Measurements from ENCODE around the gene LKAAEAR1.
"Not testable (repeated sequence)": the region's sequence is repeated elsewhere in the genome, so short reads cannot be mapped to it uniquely, and the experiment has no call there.

LKAAEAR1 gene

DNA sequence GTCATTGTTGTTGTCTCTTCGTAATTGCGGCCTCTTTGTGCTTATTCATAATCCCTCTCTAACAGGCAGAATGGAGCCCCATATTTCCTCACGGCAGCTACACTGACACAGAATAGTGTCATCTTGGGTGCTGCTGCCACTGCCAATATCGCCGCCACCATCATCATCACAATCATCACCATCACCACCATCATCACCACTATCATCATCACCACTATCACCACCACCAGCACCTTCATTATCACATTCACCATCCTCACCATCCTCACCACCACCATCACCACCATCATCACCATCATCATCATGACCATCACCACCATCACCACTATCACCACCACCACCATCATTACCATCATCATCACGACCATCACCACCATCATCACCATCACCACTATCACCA, 12.3 kb upstream of the LKAAEAR1 start:
- Histone ChIP-seq H3K4me3 (ENCODE audit: low read depth in 1 of 2, low read length in 2 of 2) (no peak overlapping the region), H3K4me1 (ENCODE audit: control insufficient read depth in 1 of 2, insufficient read depth in 2 of 2, low read length in 2 of 2) (no peaks in the 10 kb centered on the region), H3K27ac (ENCODE audit: low read depth, low read length) (no peak overlapping the region), H3K9ac (ENCODE audit: low read depth in 1 of 2, low read length in 2 of 2) (no peak overlapping the region), H3K27me3 (ENCODE audit: control insufficient read depth in 1 of 2, insufficient read depth in 2 of 2, low read length in 2 of 2) (peaks cover 13 to 19% of the 10 kb centered on the region in 2 donors), H3K36me3 (ENCODE audit: control insufficient read depth in 1 of 2, insufficient read depth in 2 of 2, low read length in 2 of 2) (peaks cover 0 to 3% of the 10 kb centered on the region in 2 donors), H3K9me3 (ENCODE audit: control insufficient read depth in 1 of 2, low read length in 2 of 2) (no peaks in the 10 kb centered on the region)

DNA sequence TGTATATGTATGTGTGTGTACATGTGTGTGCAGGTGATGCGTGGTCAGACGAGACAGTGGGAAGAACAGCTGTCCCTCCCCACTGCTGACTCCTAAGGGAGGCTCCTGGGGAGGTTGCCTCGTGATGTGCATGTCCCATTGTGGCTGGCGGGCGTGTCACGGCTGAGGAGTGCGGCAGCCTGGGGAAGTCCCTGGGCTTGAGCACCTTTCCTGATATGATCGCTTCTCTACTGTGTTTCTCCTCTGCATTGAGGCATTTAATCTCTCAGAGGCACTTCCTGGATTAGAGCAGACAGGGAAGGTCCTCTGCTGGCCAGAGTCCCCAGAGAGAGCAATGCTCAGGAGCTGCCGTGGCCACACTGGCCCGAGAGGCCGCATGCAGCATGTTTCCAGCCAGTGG, 11.7 kb upstream of the LKAAEAR1 start:
- no peak overlapping the region for H3K27ac ChIP-seq (ENCODE audit: low read depth, low read length)
- no peaks in the 10 kb centered on the region for H3K9me3 ChIP-seq (ENCODE audit: control insufficient read depth in 1 of 2, low read length in 2 of 2)
- peaks cover 7 to 14% of the 10 kb centered on the region in 2 donors for H3K27me3 ChIP-seq (ENCODE audit: control insufficient read depth in 1 of 2, insufficient read depth in 2 of 2, low read length in 2 of 2)
- H3K9ac ChIP-seq (ENCODE audit: low read depth in 1 of 2, low read length in 2 of 2), result no peak overlapping the region
- H3K4me3 ChIP-seq (ENCODE audit: low read depth in 1 of 2, low read length in 2 of 2), result no peak overlapping the region
- peaks cover 0 to 3% of the 10 kb centered on the region in 2 donors for H3K36me3 ChIP-seq (ENCODE audit: control insufficient read depth in 1 of 2, insufficient read depth in 2 of 2, low read length in 2 of 2)
- H3K4me1 ChIP-seq (ENCODE audit: control insufficient read depth in 1 of 2, insufficient read depth in 2 of 2, low read length in 2 of 2), result no peaks in the 10 kb centered on the region

DNA sequence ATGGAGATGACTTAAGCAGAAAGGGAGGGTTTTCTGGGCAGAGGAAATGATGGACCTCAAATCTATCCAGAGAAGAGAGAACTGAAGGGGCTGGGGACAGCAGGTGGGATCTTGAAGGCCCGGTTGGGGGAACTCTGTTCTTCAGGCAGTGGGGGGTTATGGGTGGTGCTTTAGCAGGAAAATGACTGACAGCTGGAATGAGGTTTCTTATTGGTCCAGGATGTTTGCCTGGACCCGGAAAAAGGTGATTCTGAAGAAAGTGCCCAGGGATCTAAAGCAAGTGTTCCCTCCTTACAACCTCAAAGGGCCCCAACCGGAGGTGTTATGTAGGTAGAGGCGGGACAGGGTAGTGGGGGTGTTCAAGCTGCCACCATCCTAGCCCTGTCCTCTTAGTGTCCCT, 11.3 kb upstream of the LKAAEAR1 start:
- Histone ChIP-seq H3K27ac (ENCODE audit: low read depth, low read length) (no peak overlapping the region), H3K27me3 (ENCODE audit: control insufficient read depth in 1 of 2, insufficient read depth in 2 of 2, low read length in 2 of 2) (peaks cover 5 to 9% of the 10 kb centered on the region in 2 donors), H3K4me3 (ENCODE audit: low read depth in 1 of 2, low read length in 2 of 2) (no peak overlapping the region), H3K4me1 (ENCODE audit: control insufficient read depth in 1 of 2, insufficient read depth in 2 of 2, low read length in 2 of 2) (no peaks in the 10 kb centered on the region), H3K9ac (ENCODE audit: low read depth in 1 of 2, low read length in 2 of 2) (no peak overlapping the region), H3K36me3 (ENCODE audit: control insufficient read depth in 1 of 2, insufficient read depth in 2 of 2, low read length in 2 of 2) (peaks cover 0 to 3% of the 10 kb centered on the region in 2 donors), H3K9me3 (ENCODE audit: control insufficient read depth in 1 of 2, low read length in 2 of 2) (no peaks in the 10 kb centered on the region)

DNA sequence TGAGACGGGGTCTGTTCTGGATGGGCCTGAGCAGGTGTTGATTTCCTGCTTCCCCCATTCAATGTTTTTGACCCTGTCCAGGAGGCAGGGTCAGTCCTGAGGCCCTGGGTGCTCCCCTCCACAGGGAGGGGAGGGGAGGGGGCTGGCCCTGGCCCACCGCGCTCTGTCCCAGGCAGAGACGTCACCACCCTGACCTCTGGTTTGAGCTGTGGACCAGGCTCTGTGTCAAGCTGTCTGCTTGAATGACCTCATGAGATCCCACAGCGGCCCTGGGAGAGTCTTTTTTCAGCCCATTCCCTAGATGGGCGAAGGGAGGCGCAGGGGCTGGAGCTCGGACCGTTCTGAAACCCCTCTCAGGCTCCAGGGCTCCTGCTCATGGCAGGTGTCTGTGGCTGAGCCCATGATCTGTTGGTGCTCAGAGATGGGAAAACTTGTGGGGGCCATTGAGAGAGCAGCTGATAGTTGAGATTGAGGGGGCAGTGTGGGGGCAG, 8.9 kb upstream of the LKAAEAR1 start:
- no peak overlapping the region for H3K27ac ChIP-seq (ENCODE audit: low read depth, low read length)
- H3K9me3 ChIP-seq (ENCODE audit: control insufficient read depth in 1 of 2, low read length in 2 of 2), result no peaks in the 10 kb centered on the region
- no peak overlapping the region for H3K4me3 ChIP-seq (ENCODE audit: low read depth in 1 of 2, low read length in 2 of 2)
- peaks cover 5 to 23% of the 10 kb centered on the region in 2 donors for H3K27me3 ChIP-seq (ENCODE audit: control insufficient read depth in 1 of 2, insufficient read depth in 2 of 2, low read length in 2 of 2)
- H3K9ac ChIP-seq (ENCODE audit: low read depth in 1 of 2, low read length in 2 of 2), result no peak overlapping the region
- H3K4me1 ChIP-seq (ENCODE audit: control insufficient read depth in 1 of 2, insufficient read depth in 2 of 2, low read length in 2 of 2), result no peaks in the 10 kb centered on the region
- no peaks in the 10 kb centered on the region for H3K36me3 ChIP-seq (ENCODE audit: control insufficient read depth in 1 of 2, insufficient read depth in 2 of 2, low read length in 2 of 2)

DNA sequence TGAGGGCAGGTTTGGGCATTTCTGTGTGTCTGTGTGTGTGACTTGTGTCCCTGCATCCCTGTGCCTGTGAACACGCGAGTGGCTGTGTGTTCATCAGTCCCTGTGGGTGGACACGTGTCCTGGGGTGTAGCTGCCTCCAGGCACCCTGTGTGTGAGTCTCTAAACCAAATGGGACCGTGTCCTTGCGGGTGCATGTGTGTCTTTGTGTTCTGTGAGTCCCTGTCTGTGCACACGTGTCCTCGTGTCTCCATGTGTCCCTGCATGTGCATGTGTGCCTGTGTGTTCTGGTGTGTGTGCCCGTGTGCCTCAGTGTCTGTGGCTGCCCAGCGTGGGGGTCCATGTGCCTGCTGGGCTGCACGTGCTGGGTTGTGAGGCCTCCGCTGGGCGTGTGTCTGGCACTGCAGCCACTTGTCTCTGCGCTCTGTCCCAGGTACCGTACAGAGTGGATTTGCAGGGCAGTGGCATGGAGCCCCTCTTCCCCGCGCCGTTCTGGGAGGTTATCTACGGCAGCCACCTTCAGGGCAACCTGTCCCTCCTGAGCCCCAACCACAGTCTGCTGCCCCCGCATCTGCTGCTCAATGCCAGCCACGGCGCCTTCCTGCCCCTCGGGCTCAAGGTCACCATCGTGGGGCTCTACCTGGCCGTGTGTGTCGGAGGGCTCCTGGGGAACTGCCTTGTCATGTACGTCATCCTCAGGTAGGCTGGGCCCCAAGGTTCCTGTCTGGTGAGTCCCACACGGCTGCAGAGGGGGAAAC, 8.2 kb upstream of the LKAAEAR1 start:
- Histone ChIP-seq H3K9ac (ENCODE audit: low read depth in 1 of 2, low read length in 2 of 2) (no peak overlapping the region), H3K9me3 (ENCODE audit: control insufficient read depth in 1 of 2, low read length in 2 of 2) (no peaks in the 10 kb centered on the region)

DNA sequence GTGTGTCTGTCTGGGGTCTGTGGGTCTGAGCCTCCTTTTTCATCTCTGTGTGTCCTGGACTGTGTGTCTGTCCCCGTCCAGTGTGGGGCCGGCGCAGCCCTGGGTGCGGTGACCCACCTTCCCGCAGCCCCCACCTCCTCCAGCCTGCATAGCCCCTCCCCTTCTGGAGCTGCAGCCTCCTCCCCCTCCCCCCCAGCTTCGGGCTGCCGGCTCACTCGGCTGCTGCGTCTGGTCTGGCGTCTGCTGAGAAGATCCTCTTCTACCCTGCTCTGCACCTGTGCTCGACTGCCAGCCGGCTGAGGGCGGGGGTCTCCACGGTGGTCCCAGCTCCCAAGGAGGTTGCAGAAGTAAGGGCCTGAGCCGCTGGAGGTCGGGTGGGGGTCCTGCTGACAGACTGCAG, 7.6 kb upstream of the LKAAEAR1 start:
- peaks cover 7 to 23% of the 10 kb centered on the region in 2 donors for H3K27me3 ChIP-seq (ENCODE audit: control insufficient read depth in 1 of 2, insufficient read depth in 2 of 2, low read length in 2 of 2)
- H3K27ac ChIP-seq (ENCODE audit: low read depth, low read length), result no peak overlapping the region
- no peak overlapping the region for H3K4me3 ChIP-seq (ENCODE audit: low read depth in 1 of 2, low read length in 2 of 2)
- H3K9me3 ChIP-seq (ENCODE audit: control insufficient read depth in 1 of 2, low read length in 2 of 2), result no peaks in the 10 kb centered on the region
- no peak overlapping the region for H3K9ac ChIP-seq (ENCODE audit: low read depth in 1 of 2, low read length in 2 of 2)
- H3K4me1 ChIP-seq (ENCODE audit: control insufficient read depth in 1 of 2, insufficient read depth in 2 of 2, low read length in 2 of 2), result no peaks in the 10 kb centered on the region
- H3K36me3 ChIP-seq (ENCODE audit: control insufficient read depth in 1 of 2, insufficient read depth in 2 of 2, low read length in 2 of 2), result no peaks in the 10 kb centered on the region

More for the DNA sequence above, 8.2 kb upstream of the LKAAEAR1 start:
- H3K4me1 ChIP-seq (ENCODE audit: control insufficient read depth in 1 of 2, insufficient read depth in 2 of 2, low read length in 2 of 2), result no peaks in the 10 kb centered on the region
- no peaks in the 10 kb centered on the region for H3K36me3 ChIP-seq (ENCODE audit: control insufficient read depth in 1 of 2, insufficient read depth in 2 of 2, low read length in 2 of 2)
- H3K27ac ChIP-seq (ENCODE audit: low read depth, low read length), result no peak overlapping the region
- H3K27me3 ChIP-seq (ENCODE audit: control insufficient read depth in 1 of 2, insufficient read depth in 2 of 2, low read length in 2 of 2), result peaks cover 5 to 23% of the 10 kb centered on the region in 2 donors
- no peak overlapping the region for H3K4me3 ChIP-seq (ENCODE audit: low read depth in 1 of 2, low read length in 2 of 2)

DNA sequence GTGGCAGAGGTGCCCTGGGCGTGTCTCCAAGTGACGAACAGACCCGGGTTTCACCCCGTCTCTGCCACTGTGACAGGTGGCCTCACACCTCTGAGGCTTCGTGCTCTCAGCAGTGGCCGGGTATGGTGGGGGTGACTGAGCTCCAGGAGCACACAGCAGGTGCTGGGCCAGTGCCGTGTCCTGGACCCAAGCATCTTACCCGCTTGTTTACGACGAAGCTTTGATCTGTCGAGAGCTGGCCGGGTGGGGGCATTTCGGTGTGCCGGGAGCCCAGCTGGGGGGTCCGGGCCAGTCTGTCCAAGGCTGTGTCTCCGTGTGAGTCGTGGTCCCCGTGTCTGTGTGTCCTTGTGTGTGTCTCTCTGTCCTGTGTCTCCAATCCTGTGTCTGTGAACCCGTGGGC, 7.1 kb upstream of the LKAAEAR1 start:
- Histone ChIP-seq H3K4me1 (ENCODE audit: control insufficient read depth in 1 of 2, insufficient read depth in 2 of 2, low read length in 2 of 2) (no peaks in the 10 kb centered on the region), H3K9ac (ENCODE audit: low read depth in 1 of 2, low read length in 2 of 2) (no peak overlapping the region), H3K27me3 (ENCODE audit: control insufficient read depth in 1 of 2, insufficient read depth in 2 of 2, low read length in 2 of 2) (peaks cover 11 to 23% of the 10 kb centered on the region in 2 donors), H3K9me3 (ENCODE audit: control insufficient read depth in 1 of 2, low read length in 2 of 2) (no peaks in the 10 kb centered on the region), H3K4me3 (ENCODE audit: low read depth in 1 of 2, low read length in 2 of 2) (no peak overlapping the region), H3K36me3 (ENCODE audit: control insufficient read depth in 1 of 2, insufficient read depth in 2 of 2, low read length in 2 of 2) (no peaks in the 10 kb centered on the region), H3K27ac (ENCODE audit: low read depth, low read length) (no peak overlapping the region)

DNA sequence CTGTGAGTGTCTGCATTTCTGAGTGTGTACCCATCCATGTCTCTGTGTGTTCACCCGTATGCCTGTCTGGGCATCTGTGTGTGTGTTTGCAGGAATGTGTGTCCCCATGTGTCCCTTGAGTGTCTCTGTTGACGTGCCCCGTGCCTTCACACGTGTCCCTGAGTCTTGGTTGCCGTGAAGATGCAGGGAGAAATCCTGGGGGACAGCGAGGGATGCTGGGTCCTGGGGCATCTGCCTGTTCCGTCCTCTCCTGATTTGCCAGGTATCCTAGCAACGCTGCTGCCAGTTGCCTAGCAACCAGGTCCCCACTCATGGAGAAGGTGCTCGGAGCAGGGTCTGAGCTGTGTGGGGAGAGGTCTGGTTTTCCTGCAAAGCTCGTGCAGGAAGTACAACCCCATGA, 6.0 kb upstream of the LKAAEAR1 start:
- H3K27ac ChIP-seq (ENCODE audit: low read depth, low read length), result no peak overlapping the region
- H3K4me1 ChIP-seq (ENCODE audit: control insufficient read depth in 1 of 2, insufficient read depth in 2 of 2, low read length in 2 of 2), result no peaks in the 10 kb centered on the region
- no peak overlapping the region for H3K9ac ChIP-seq (ENCODE audit: low read depth in 1 of 2, low read length in 2 of 2)

DNA sequence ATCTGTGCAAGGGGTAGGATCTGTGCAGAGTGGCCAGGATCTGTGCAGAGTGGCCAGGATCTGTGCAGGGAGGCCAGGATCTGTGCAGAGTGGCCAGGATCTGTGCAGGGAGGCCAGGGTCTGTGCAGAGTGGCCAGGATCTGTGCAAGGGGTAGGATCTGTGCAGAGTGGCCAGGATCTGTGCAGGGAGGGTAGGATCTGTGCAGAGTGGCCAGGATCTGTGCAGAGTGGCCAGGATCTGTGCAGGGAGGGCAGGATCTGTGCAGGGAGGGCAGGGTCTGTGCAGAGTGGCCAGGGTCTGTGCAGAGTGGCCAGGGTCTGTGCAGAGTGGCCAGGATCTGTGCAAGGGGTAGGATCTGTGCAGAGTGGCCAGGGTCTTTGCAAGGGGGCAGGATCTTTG, 4.4 kb upstream of the LKAAEAR1 start:
- not testable (repeated sequence) for H3K9me3 ChIP-seq (ENCODE audit: control insufficient read depth in 1 of 2, low read length in 2 of 2); H3K9ac ChIP-seq (ENCODE audit: low read depth in 1 of 2, low read length in 2 of 2); H3K4me1 ChIP-seq (ENCODE audit: control insufficient read depth in 1 of 2, insufficient read depth in 2 of 2, low read length in 2 of 2); H3K4me3 ChIP-seq (ENCODE audit: low read depth in 1 of 2, low read length in 2 of 2); H3K36me3 ChIP-seq (ENCODE audit: control insufficient read depth in 1 of 2, insufficient read depth in 2 of 2, low read length in 2 of 2); H3K27ac ChIP-seq (ENCODE audit: low read depth, low read length)
- peaks cover 28 to 30% of the 10 kb centered on the region in 2 donors for H3K27me3 ChIP-seq (ENCODE audit: control insufficient read depth in 1 of 2, insufficient read depth in 2 of 2, low read length in 2 of 2)

More for the DNA sequence above, 6.0 kb upstream of the LKAAEAR1 start:
- no peaks in the 10 kb centered on the region for H3K36me3 ChIP-seq (ENCODE audit: control insufficient read depth in 1 of 2, insufficient read depth in 2 of 2, low read length in 2 of 2)
- H3K4me3 ChIP-seq (ENCODE audit: low read depth in 1 of 2, low read length in 2 of 2), result no peak overlapping the region
- H3K27me3 ChIP-seq (ENCODE audit: control insufficient read depth in 1 of 2, insufficient read depth in 2 of 2, low read length in 2 of 2), result peaks cover 14 to 24% of the 10 kb centered on the region in 2 donors
- no peaks in the 10 kb centered on the region for H3K9me3 ChIP-seq (ENCODE audit: control insufficient read depth in 1 of 2, low read length in 2 of 2)

DNA sequence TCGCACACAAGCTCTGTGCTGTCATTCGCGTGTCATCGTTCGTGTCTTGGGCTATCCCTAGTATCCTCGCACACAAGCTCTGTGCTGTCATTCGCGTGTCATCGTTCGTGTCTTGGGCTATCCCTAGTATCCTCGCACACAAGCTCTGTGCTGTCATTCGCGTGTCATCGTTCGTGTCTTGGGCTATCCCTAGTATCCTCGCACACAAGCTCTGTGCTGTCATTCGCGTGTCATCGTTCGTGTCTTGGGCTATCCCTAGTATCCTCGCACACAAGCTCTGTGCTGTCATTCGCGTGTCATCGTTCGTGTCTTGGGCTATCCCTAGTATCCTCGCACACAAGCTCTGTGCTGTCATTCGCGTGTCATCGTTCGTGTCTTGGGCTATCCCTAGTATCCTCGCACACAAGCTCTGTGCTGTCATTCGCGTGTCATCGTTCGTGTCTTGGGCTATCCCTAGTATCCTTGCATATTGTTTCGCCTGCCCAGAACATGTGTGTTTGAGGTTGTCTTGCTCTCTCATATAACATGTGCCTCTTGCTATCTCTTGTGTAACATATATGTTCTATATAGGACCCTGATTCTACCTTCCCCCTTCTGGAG, 3.1 kb upstream of the LKAAEAR1 start:
- not testable (repeated sequence) for H3K9ac ChIP-seq (ENCODE audit: low read depth in 1 of 2, low read length in 2 of 2); H3K9me3 ChIP-seq (ENCODE audit: control insufficient read depth in 1 of 2, low read length in 2 of 2); H3K4me3 ChIP-seq (ENCODE audit: low read depth in 1 of 2, low read length in 2 of 2); H3K36me3 ChIP-seq (ENCODE audit: control insufficient read depth in 1 of 2, insufficient read depth in 2 of 2, low read length in 2 of 2); H3K27ac ChIP-seq (ENCODE audit: low read depth, low read length)
- Histone ChIP-seq H3K4me1 (ENCODE audit: control insufficient read depth in 1 of 2, insufficient read depth in 2 of 2, low read length in 2 of 2) (peaks cover 0 to 12% of the 10 kb centered on the region in 2 donors), H3K27me3 (ENCODE audit: control insufficient read depth in 1 of 2, insufficient read depth in 2 of 2, low read length in 2 of 2) (peaks cover 35 to 36% of the 10 kb centered on the region in 2 donors)
